Astrocyte (in vitro differentiated cells and primary cell): Measurements from ENCODE around the gene MEP1A. TPM values are rescaled to one million over a fixed set of nuclear protein-coding genes. Genes with fewer than 3 reads are reported as not detected.
"Not testable (repeated sequence)": the region's sequence is repeated elsewhere in the genome, so short reads cannot be mapped to it uniquely, and the experiment has no call there.

Experiments used
- DNase-seq: peaks from one replicate; pipeline ENCODE4 v3.0.0-alpha.2; 2010; ENCODE audit warnings: low read depth
- FAIRE-seq: peaks from 2 replicates; lab custom pipeline; 2011; peaks lifted over from hg19 to GRCh38; lab: Jason Lieb, UNC
- H2AFZ ChIP-seq: 2 replicates; pipeline ENCODE4 v1.6.0; 2012; ENCODE audit warnings: low read depth, low read length, inconsistent platforms
- H3K27ac ChIP-seq: 2 replicates; pipeline ENCODE4 v1.5.1; 2011; ENCODE audit warnings: low read depth, low read length, inconsistent platforms
- H3K27me3 ChIP-seq: 2 replicates; pipeline ENCODE4 v1.6.0; 2011; ENCODE audit warnings: low read length, inconsistent platforms; ENCODE audit not compliant: insufficient read depth
- H3K36me3 ChIP-seq: 2 replicates; pipeline ENCODE4 v1.5.1; 2011; ENCODE audit warnings: low read length, inconsistent platforms; ENCODE audit not compliant: insufficient read depth
- H3K4me1 ChIP-seq: 2 replicates; pipeline ENCODE4 v1.5.1; 2011; ENCODE audit warnings: low read length, inconsistent platforms; ENCODE audit not compliant: insufficient read depth
- H3K4me2 ChIP-seq: 2 replicates; pipeline ENCODE4 v1.6.0; 2012; ENCODE audit warnings: low read length, inconsistent platforms
- H3K4me3 ChIP-seq: 2 replicates; pipeline ENCODE4 v1.5.1; 2011; ENCODE audit warnings: low read depth, mild to moderate bottlenecking, low read length, inconsistent platforms; ENCODE audit not compliant: insufficient read depth
- H3K79me2 ChIP-seq: 2 replicates; pipeline ENCODE4 v1.6.0; 2012; ENCODE audit warnings: mild to moderate bottlenecking, low read length, inconsistent platforms; ENCODE audit not compliant: insufficient read depth
- H3K9ac ChIP-seq: 2 replicates; pipeline ENCODE4 v1.6.0; 2012; ENCODE audit warnings: mild to moderate bottlenecking, low read length, inconsistent platforms
- H3K9me3 ChIP-seq: 2 replicates; pipeline ENCODE4 v1.5.1; 2012; ENCODE audit warnings: low read depth, mild to moderate bottlenecking, low read length, inconsistent platforms; ENCODE audit not compliant: insufficient read depth
- H4K20me1 ChIP-seq: 2 replicates; pipeline ENCODE4 v1.6.0; 2012; ENCODE audit warnings: low read length, inconsistent platforms; ENCODE audit not compliant: insufficient read depth
- H3K27ac Mint-ChIP-seq: one replicate; pipeline ENCODE4 v1.8.0; 2021; ENCODE audit warnings: mild to moderate bottlenecking, mixed read lengths; ENCODE audit not compliant: unreplicated experiment
- H3K27me3 Mint-ChIP-seq: one replicate; pipeline ENCODE4 v1.8.0; 2021; ENCODE audit warnings: low read depth, mixed read lengths; ENCODE audit not compliant: unreplicated experiment
- H3K36me3 Mint-ChIP-seq: one replicate; pipeline ENCODE4 v1.8.0; 2021; ENCODE audit warnings: low read depth, mixed read lengths; ENCODE audit not compliant: unreplicated experiment
- H3K4me1 Mint-ChIP-seq: one replicate; pipeline ENCODE4 v1.8.0; 2021; ENCODE audit warnings: low read depth, mixed read lengths; ENCODE audit not compliant: unreplicated experiment
- H3K4me3 Mint-ChIP-seq: one replicate; pipeline ENCODE4 v1.8.0; 2021; ENCODE audit warnings: mild to moderate bottlenecking, moderate library complexity, mixed read lengths; ENCODE audit not compliant: unreplicated experiment
- H3K9me3 Mint-ChIP-seq: one replicate; pipeline ENCODE4 v1.8.0; 2021; ENCODE audit warnings: mild to moderate bottlenecking, mixed read lengths; ENCODE audit not compliant: unreplicated experiment
- EZH2 ChIP-seq: IDR thresholded peaks from 2 replicates; pipeline ENCODE4 v1.6.1; 2012; ENCODE audit warnings: mild to moderate bottlenecking, low read length, inconsistent platforms; ENCODE audit not compliant: insufficient read depth
- total RNA-seq: library from RNA; stranded (reverse); gene quantifications from 2 replicates; pipeline ENCODE4 v1.2.1, GENCODE V29; 2021
- TF ChIP-seq, protein P1 (sequence below): IDR thresholded peaks from 2 replicates; pipeline ENCODE4 v1.5.1; 2011; ENCODE audit warnings: low read depth, mild to moderate bottlenecking, inconsistent platforms, low read length, moderate library complexity; ENCODE audit not compliant: insufficient read depth

The MEP1A gene
- total RNA-seq, 1 donor from 2014 or later = not detected

DNA sequence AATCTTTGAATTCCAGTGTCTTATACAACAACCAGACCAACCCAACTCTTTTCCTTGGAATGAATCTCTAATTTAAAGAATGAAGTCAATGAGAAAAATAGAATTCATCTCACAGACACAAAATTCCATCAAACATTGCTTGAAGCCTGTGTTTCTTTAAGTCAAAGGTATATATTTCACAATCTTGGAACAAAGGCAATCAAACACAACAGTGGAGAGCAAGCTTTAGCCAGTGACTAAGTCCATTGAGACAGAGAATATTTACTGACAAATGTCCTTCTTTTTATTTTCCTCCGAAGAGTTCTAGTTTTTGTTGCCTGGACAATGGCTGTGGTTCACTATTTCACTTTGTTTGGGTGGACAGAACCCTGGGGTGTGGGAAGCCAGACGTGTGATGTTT lies 35.8 kb downstream of the MEP1A start:
- no peak overlapping the region for H3K27ac Mint-ChIP-seq
- H3K4me1 ChIP-seq = no peaks in the 10 kb centered on the region
- H3K9ac ChIP-seq = no peak overlapping the region
- no peaks in the 10 kb centered on the region for H3K79me2 ChIP-seq
- no peak overlapping the region for H3K4me3 ChIP-seq
- no peak overlapping the region for H3K4me3 Mint-ChIP-seq
- H3K36me3 Mint-ChIP-seq = no peaks in the 10 kb centered on the region
- FAIRE-seq (no peak), DNase-seq (no peak)
- H4K20me1 ChIP-seq = no peaks in the 10 kb centered on the region
- H3K9me3 ChIP-seq = no peaks in the 10 kb centered on the region
- H3K4me1 Mint-ChIP-seq = peaks cover 1% of the 10 kb centered on the region
- H3K4me2 ChIP-seq = no peak overlapping the region
- H3K9me3 Mint-ChIP-seq = no peaks in the 10 kb centered on the region
- no peak overlapping the region for H2AFZ ChIP-seq
- TF ChIP-seq EZH2 = no peak
- TF ChIP-seq, protein P1, sequence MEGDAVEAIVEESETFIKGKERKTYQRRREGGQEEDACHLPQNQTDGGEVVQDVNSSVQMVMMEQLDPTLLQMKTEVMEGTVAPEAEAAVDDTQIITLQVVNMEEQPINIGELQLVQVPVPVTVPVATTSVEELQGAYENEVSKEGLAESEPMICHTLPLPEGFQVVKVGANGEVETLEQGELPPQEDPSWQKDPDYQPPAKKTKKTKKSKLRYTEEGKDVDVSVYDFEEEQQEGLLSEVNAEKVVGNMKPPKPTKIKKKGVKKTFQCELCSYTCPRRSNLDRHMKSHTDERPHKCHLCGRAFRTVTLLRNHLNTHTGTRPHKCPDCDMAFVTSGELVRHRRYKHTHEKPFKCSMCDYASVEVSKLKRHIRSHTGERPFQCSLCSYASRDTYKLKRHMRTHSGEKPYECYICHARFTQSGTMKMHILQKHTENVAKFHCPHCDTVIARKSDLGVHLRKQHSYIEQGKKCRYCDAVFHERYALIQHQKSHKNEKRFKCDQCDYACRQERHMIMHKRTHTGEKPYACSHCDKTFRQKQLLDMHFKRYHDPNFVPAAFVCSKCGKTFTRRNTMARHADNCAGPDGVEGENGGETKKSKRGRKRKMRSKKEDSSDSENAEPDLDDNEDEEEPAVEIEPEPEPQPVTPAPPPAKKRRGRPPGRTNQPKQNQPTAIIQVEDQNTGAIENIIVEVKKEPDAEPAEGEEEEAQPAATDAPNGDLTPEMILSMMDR = no peak
- H3K27me3 Mint-ChIP-seq = no peaks in the 10 kb centered on the region
- no peaks in the 10 kb centered on the region for H3K27me3 ChIP-seq
- no peaks in the 10 kb centered on the region for H3K36me3 ChIP-seq
- H3K27ac ChIP-seq = no peak overlapping the region

DNA sequence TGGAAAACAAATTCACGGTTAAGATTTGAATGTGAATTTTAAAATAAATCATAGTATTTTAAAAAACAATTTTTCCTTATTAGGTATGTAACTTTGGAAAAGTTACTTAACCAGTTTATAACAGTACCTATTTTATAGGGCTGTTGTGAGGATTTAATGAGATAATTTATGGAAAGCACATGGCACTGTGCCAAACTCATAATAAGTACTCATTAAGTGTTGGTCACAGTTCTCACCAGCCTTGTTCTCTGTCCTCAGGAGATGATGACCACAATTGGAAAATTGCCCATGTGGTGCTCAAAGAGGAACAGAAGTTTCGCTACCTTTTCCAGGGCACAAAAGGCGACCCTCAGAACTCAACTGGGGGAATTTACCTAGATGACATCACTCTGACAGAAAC lies 39.6 kb downstream of the MEP1A start:
- TF ChIP-seq EZH2 = no peak
- TF ChIP-seq, protein P1 = no peak
- Histone ChIP-seq H4K20me1 (no peaks in the 10 kb centered on the region), H3K27me3 (no peaks in the 10 kb centered on the region), H3K79me2 (no peaks in the 10 kb centered on the region), H3K9me3 (no peaks in the 10 kb centered on the region), H3K4me3 (no peak overlapping the region), H3K9ac (no peak overlapping the region), H3K4me1 (no peaks in the 10 kb centered on the region), H3K36me3 (no peaks in the 10 kb centered on the region), H2AFZ (no peak overlapping the region), H3K4me2 (no peak overlapping the region), H3K27ac (no peak overlapping the region)
- no peak for DNase-seq
- Mint-ChIP-seq H3K27ac (no peak overlapping the region), H3K4me1 (no peaks in the 10 kb centered on the region), H3K36me3 (no peaks in the 10 kb centered on the region), H3K27me3 (no peaks in the 10 kb centered on the region), H3K4me3 (no peak overlapping the region), H3K9me3 (no peaks in the 10 kb centered on the region)
- no peak for FAIRE-seq

DNA sequence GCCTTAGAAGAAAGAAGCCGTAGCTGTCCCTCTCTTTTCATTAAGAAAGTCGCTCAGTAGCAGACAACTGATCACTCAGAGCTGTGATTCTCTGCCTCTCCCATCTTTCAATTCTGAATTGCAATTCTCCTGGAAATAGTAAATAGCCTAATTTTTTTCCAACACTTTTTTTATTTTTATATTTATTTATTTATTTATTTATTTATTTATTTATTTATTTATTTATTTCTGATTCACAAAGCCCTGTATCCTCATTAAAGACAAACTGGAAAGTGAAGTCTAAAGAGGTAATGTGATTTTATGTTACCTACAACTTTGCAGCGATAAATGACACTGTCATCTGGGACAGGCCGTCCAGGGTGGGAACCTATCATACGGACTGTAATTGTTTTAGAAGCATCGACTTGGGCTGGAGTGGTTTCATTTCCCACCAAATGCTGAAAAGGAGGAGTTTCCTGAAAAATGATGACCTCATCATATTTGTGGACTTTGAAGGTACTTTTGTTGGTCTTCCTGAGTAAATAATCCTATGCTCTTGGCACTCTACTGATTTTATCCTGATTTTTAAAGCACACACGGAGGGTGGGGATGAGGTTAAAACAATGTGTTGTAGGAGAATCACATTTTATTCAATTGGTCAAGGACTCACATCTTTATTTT lies 41.2 kb downstream of the MEP1A start:
- H3K4me2 ChIP-seq, H3K4me1 ChIP-seq, H3K9me3 Mint-ChIP-seq, DNase-seq, H3K4me3 ChIP-seq, H3K27me3 ChIP-seq, H3K79me2 ChIP-seq, H3K9ac ChIP-seq, H4K20me1 ChIP-seq, H3K27ac Mint-ChIP-seq, H3K4me1 Mint-ChIP-seq, H3K9me3 ChIP-seq, H2AFZ ChIP-seq, H3K27me3 Mint-ChIP-seq, H3K36me3 ChIP-seq, FAIRE-seq, H3K4me3 Mint-ChIP-seq, H3K27ac ChIP-seq, H3K36me3 Mint-ChIP-seq: not testable (repeated sequence)

DNA sequence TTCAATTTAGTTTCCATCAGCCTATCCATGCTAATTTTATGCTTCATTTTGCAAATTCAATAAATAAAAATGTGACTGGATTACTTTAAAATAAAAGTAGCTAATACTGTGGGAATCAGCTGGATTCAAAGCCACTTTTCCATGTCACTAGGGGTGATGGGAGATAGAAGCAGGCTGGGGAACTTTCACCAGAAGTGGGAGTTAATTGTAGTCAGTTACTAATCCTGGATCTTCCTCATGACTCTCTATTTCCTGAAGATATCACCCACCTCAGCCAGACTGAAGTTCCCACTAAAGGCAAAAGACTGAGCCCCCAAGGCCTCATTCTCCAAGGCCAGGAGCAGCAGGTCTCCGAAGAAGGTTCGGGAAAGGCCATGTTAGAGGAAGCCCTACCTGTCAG lies 41.8 kb downstream of the MEP1A start:
- not testable (repeated sequence) for H3K36me3 Mint-ChIP-seq, H3K9me3 ChIP-seq, H3K4me1 Mint-ChIP-seq, H3K36me3 ChIP-seq, FAIRE-seq, H3K27me3 Mint-ChIP-seq, H4K20me1 ChIP-seq, H3K4me3 ChIP-seq, H3K27ac ChIP-seq, H3K4me1 ChIP-seq, H3K27ac Mint-ChIP-seq, H3K79me2 ChIP-seq, DNase-seq, H3K4me3 Mint-ChIP-seq, H3K27me3 ChIP-seq, H3K9ac ChIP-seq, H3K4me2 ChIP-seq, H2AFZ ChIP-seq, H3K9me3 Mint-ChIP-seq
